Activated CD4-positive, CD25-positive, alpha-beta regulatory T cell (primary cell): ENCODE measurements around the gene SLC47A2.

Source experiments
- DNase-seq, 4 experiments: peaks; one replicate each; lab custom pipeline; 2025; lab: John Stamatoyannopoulos, UW

The SLC47A2 gene

DNA sequence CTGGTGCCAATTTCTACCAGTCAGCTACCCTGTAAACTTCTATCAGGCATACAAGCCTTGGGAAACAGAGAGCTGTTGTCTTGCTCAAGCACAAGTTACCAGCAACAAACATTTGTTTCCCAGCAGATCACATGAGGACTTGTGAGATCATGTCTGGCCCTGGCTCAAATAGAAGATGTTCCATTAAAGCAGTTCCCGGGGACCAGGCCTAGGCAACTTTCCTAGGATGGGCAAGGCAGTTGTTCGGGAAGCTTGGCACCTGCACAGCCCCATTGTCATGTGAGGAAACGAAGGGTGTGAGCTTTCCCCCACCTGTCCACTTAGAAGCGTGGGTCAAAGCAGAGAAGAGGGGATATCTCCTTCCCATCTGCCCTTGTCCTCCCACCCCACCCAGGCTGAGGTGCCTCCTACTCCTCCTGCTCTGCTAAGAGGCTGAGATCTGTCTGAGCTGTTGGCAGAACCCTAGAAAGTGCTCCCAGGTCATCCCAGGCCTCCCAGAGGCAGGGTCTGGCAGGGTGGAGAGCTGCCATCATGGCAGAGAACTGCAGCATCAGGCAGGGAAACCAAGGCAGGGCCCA is 11.2 kb upstream of the SLC47A2 start:
- DNase-seq: no peak

DNA sequence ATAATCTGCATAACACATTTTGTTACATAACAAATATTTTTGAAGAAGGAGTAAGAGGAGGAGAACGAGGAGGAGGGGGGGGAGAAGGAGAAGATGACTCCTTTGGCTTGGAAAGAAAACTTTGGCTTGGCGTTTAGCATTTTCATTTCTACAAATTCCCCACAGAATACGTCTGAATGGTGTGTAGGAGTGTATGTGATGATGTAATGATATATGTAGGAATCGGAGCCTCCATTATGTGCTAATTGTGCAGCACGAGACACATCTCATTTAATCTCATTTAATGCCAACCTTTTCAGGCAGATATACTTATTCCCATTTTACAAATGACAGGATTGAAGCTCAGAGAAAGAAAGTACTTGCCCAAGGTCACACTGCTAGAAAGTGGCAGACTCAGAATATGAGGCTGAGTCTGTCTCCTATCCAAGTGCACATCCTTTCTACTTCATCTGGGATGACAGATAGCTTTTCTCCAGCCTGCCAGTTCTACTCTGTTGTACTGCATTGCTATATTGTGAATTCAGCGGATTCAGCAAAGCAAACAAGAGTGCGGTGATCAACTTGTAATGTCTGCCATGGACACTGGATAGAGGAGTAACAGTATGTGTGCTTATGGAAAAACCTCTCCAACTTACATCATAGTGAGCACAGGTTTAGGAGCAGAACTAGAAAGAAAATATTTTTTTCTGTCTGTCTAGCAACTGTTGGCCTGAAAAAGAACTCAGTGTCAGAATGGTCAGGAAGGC is 10.4 kb upstream of the SLC47A2 start:
- no peak for DNase-seq

DNA sequence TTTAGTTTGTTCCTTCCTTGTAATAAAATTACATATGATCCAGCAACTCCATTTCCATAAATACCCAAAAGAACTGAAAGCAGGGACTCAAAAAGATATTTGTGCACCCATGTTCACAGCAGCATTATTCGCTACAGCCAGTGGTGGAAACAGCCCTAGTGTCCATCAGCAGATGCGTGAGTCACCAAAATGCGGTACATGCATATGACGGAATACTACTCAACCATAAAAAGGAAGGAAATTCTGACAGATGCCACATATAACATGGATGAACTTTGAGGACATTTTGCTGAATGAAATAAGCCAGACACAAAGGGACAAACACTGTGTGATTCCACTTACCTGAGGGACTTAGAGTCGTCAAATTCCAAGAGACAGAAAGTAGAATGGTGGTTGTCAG is 9.1 kb upstream of the SLC47A2 start:
- DNase-seq: no peak

DNA sequence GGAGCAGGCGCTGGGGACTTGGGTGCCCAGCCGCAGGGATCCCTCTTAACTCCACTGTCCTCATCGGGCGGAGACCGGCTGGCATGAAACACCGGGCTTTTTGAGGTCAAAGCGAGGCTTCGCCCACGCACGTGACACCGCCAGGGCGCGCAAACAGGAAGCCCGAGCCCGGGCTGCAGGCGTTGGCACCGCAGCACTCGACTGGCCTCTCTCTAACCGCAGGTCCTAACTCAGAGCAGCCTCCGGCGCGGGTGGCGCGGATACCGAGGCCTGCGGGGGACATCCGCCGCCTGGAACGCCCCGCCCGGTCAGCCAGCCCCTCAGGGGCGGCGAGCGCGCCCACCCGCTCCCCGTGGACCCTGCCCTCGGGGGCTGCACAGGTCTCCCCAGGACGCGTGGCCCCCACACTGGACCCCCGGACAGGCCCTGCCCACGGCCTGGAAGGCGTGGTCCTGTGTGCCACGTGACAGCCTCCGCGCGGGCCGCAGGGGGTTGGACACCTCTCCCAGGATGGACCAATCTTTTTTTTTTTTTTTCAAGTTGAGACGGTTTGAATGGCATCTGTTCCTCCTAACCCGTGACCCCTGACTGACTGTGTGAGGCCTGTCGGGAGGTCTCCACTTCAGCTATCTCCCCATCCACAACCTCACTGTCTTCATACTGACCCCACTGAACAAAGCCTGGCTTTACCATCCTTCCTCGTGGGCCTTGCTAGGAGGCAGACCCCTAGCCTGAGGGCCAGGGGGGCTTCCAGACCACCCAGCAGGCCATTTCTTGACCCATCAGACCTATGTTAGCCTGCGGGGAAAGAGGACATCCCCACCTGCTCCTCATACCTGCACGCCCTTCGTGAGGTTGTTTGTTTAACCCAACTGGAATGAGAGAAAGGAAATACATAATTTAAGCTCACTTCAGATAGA is 8.4 kb upstream of the SLC47A2 start:
- peak; percentile 12 to 31 (median 22) for DNase-seq

DNA sequence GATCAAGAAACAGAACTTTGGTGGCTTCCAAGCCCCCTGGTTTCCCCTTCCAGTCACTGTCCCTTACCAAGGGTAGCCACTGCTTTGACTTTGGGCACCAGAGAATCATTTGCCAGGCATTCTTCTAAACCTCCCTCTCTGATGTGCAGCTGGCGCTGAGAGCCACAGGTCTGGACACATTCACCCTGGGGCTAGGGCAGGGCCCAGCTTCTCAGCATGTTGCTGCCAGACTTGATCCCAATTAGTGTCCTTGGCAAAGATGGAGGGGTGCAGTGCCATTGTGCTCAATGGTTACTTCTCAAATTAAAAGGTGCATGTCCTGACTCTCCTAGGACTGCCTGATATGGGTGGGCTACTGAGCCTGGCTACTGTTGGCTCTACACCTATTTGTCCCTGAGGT is 7.6 kb upstream of the SLC47A2 start:
- DNase-seq: no peak

DNA sequence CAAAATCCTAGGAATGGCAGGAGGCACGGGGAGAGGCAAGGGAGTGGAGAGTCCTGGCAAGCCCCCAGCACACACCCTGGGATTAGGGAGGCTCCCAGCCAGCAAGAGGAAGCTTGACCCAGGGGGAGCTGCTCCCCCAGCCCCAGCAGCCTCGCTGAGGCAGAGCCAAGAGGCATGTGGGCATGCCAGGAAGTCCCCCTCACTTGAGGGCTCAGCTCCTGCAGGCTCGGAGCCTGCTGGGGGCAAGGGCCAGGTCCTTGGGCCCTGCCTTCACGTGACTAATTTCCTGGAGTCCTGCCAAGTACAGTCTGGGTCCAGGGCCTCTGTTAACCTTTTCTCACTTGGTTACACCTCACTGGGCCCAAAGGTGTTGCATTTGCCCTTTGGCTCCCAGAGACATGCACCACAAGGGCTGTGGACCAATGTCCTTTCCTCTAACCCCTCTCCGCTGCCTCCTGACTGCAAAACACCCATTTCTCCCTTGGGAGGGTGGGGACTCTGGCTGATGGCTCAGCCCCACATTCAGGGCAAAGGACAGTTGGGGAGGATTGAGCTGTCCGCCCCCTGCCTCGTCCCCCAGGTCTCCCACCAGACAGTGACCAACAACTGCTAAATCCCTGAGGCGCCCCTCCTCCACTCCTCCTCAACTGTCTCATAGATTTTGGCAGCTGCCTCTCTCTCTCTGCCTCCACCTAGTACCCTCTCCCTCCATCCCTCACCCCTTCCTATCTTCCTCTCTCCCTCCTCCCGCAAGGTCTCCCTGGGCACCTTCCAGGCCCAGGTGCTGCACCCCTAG is 4.4 kb upstream of the SLC47A2 start:
- DNase-seq: no peak

DNA sequence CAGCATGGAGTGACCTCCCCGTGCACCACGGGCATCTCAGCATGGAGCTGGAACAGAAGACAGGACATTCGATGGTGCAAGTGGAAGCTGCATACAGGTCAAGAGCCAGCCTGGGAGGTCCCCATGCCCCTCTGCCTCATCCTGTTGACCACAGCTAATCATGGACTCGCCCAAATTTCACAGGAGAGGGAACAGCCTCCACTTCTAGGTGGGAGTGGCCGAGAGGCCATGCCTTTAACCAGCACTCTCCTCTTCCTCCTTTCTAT is 3.8 kb upstream of the SLC47A2 start:
- no peak for DNase-seq

DNA sequence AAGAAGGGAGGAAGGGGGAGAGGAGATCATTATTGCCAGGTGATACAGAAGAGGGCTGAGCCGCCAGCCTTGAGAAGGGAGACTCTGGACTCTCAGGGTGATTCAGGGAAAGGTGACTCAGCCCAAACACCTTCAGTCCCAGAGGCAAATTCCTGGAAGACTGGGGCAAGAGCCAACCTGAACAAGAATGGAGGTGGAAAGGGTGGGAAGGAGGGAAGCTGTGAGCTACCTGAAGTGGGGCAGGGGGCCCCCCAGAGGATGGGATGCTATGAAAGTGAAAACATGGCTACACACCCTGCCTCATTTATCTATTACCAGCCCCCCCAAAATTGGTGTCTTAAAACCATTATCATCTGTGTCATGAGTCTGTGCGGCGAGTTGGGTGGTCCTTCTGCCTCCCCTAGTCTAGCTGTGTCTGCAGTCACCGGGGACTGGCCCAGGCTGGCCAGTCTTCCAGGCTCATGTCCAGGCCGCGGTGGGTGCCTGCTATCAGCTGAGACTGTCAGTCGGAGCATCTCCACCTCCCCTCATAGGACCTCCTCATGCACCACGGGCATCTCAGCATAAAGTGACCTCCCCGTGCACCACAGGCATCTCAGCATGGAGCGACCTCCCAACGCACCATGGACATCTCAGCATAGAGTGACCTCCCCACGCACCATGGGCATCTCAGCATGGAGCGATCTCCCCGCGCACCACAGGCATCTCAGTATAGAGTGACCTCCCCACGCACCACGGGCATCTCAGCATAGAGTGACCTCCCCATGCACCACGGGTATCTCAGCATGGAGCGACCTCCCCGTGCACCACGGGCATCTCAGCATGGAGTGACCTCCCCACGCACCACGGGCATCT is 3.2 kb upstream of the SLC47A2 start:
- no peak for DNase-seq

DNA sequence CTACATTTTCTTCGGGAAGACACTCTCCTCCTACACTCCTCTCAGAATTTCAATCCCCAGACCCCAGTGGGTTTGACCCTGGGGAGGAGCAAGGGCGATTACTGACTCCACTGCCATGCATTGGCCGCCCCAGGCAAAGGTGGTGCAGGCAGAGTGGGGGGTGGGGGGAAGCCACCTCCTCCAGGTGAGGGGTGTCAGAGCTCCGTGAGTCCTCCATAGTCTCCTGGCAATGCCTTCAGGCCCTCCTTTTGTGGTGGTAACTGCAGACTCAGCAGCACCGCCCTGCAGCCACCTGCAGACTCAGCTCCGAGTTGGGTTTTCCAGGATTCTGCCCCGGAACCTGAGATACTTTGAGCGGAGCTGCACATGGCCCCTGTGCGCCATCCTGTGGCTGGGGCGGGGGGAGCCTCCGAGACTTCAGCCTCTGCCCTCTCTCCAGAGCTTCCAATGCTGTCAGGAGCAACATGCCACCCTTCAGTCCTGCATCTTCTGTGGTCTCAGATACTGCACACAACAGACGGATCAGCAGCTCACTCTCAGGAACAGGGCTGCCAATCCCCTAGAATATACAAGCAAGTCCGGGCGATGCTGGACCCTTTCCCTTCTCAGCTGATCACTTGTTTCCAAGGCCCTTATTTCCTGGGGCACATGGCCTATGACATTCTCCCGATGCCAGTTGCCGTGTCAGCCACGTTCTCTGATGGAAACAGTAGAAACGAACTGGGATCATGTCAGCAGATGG is 2.4 kb upstream of the SLC47A2 start:
- DNase-seq: no peak

DNA sequence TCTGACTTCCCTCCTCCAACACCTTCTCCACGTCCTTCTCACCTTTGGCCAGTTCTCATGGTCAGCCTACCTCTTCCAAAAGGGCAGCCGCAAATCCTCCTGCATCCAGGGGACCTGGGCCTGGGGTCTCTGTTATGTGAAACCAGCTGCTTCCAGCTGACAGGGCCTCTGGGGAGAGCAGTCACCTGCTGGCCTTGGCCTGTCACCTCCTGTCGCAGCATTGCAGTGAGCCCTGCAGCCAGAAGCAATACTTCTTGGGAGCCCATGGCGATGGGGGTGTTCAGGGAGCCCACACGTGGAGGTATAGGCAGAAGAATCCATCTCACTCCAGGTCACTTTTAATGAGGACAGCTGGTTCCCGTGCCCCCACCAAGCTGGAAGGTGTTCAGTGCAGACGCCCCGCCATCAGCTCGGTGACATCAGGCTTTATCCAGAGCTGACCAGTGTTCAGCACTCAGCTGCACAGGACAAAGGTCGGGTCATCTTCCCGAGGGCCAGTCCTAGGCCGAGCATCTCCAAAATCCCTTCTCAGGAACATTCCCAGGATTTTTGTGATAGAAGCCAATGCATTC is 1.7 kb upstream of the SLC47A2 start:
- no peak for DNase-seq

DNA sequence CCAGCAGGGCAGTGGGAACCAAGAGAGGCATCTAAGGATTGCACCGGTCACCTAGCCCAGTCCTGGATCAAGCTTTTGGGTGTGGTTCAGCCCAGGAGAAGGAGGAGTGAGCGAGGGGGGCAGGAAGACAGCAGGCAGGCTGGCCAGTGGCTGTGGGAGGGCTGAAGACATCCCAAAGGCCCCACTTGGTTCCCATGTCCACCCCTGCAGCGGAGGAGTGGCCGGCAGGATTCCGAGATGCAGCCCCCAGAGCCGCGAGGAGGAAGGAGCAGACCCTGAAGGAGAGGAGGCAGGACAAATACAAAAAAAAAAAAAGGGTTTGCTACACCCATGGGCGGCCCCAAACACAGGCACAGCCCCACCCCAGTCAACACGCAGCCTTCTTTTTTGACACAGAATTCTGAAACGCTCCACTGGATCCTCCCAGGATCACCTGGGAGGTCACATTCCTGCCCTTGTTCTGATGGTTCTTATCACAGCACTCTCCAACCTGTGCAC is 1.1 kb upstream of the SLC47A2 start:
- no peak for DNase-seq

DNA sequence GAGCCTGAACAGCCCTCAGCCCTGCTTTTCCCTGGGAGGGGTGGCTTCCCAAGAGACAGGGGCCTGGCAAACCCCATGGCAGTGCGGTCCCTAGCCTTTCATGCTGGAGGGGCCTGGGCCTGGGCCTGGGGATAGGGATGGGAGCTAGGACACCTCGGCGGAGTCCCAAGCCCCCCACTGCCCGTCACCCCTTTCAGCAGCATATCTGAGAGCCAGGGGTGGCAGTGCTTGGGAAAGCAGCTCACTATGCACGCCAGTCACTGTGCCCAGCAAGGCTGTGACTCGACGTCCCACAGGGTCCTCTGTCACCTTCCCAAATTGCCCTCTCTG is 612 bp upstream of the SLC47A2 start:
- DNase-seq: no peak

DNA sequence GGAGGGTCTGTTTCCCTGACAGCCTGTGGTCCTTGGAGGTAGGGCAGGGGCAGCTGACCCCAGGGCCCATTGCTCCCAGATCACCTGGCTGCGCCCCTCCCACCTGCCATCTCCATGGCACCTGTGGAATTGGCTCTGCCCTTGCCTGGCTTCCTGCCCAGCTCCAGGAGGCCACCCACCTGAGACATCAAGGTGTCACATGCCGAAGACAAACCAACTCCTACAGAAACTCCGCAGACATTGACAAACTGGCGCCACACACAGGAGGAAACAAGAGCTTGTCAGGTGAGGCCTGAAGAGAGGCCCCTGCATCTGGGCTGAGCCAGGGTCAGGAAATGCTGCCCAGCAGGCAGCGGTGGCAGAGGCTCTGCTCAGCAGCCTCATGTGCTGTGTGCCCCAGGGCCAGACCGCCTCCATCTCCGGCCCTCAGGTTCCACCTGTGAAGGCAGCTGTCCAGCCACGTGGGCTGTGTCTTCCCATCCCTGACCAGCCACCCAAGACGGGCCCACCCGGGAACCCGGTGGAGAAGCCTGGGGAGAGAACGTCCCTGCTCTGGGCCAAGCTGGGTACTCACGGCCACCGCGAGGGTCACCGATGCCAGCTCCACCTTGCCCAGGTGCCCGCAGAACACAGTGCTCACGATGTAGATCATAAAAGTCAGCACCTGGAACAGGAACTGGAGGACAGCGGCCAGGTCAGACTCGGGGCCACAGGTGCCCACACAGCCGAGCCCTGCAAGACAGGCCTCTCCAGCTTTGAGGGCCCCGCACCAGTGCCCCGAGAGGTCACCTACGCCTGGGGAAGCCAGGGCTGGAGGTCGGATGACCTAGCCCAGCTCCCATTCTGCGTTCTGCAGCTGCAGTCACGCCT is 1.6 kb downstream of the SLC47A2 start:
- no peak for DNase-seq

DNA sequence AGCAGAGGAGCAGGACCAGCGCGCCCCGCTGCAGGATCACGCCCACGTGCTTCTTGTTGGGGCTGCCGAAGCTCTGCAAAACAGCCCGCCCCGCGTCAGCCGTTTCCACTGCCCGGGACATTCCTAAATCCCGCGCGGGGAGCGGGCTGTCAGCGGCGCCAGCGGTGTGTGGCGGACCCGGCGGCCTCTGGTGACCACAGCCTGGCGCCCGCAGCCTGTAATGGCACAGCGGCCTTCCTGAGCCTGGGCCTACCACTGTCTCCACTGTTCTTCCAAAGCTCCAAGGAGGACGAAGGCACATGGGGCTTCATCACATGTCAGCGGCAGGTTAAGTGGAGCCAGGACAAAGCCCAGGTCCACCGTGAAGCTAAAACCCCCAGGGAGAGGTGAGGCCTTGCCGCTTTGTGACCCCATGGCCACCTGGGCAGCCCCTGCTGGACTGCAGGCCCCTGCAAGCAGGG is 2.5 kb downstream of the SLC47A2 start:
- DNase-seq: no peak

DNA sequence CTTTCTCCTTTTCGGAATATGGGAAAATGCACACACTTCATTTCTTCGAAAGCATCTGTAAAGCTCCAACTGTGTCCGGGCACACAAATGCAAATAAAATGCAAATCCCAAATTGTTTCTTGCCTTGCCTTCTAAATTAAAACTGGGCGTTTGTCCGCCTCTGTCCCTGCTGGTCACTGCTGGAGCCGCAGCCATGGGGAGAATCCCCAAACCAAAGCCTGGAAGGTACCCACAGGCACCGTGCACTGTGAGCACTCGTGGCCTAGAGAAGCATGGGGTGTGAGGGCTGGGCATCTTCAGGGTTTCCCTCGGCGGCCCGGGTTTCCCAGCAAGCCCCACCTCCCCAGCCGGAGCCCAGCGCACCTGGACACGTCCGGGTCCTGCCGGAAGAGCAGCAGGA is 2.9 kb downstream of the SLC47A2 start:
- no peak for DNase-seq

DNA sequence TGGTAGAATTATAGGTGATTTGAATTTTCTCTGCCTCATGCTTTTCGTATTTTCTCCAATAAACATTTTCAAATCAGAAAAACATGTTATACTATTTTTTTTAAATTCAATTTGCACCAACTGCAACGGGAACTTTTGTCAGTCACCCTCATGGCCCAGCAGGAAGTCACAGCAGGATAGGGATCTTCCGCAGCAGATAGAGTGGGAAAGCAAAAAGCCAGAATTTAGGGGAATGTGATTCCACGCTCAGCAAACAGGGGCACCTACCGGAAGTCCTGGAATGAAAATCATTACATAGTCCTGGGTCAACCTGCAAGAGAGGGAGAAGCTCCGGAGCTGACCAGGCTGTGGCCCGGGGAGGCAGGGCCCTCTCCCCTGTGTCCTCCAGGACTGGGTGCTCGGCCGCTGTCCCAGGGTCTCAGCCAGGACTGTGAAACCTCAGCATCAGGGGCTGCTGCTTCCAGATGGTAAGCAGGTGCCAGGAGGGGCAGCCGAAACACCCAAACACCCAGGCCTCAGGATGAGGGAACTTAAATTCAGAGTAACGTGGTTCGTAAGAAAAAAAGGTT is 3.9 kb downstream of the SLC47A2 start:
- no peak for DNase-seq

DNA sequence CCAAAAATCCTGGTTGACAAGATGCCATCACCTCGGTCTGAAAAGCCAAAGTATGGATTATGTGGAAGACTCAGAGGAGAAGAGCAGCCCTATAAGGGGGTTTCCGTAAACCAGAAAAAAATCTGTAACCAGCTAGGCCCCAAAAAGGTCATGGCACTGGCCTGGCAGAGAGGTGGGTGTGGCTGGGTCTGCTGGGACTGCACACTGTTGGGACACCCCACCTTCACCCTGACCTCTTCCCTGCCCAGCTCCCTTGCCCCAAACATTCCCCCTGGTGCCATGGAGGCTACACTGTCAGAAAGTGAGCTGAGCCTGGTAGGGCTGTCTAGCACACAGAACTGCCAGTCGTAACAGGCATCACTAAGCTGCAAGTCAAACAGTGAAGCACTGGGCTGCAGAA is 6.5 kb downstream of the SLC47A2 start:
- no peak for DNase-seq

DNA sequence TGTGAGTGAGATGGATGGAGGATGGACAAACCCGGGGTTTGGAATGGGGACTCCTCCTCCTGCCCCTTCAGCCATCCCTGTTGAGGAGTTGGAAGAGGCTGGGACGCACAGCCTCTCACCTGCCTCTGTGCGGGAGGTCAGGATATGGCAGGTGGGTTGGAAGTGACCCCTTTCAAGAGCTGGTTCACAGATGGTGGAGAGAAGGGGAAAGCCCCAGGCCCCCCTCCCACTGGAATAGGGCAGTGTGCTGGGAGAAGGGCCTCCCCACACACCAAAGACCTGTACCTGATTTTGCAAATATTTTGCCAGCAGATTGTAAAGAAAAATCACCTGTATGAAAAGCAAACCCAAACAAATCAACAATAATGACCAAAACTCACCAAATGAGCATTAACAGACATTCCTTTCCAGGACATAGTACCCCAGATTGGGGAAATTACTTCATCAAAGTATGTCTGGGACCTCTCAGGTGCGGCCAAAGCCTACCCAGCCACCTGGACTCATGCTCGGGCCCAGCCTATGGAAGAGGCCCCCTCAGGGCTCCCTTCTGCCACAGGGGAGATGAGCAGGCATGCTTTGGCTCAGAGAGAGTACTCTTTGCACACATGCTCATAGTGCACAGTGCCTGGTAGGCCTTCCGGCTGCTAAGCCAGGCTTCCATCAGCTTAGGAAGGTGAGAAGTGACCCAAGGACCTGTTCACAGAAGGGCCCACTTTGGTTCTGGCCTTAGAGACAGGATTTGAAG is 7.8 kb downstream of the SLC47A2 start:
- DNase-seq: no peak
